GM12873 (cell line): ENCODE results near the gene RPS3.
A peak's percentile ranks its signal among the peaks of the same experiment; 100 is the strongest.

ENCODE experiments used
- CTCF ChIP-seq: IDR thresholded peaks from 2 replicates; pipeline ENCODE4 v1.5.1; 2012; ENCODE audit warnings: low read depth, mild to moderate bottlenecking, moderate library complexity, low read length, control low read depth; ENCODE audit not compliant: insufficient read depth; ENCODE audit errors: missing control alignments

Gene RPS3

GRCh38 chr11:75425422-75425821 is 26.1 kb downstream of the RPS3 start:
- peak; percentile 27 for TF ChIP-seq CTCF

- no peak for TF ChIP-seq CTCF
Observed at GRCh38 chr11:75426720-75427086, 27.4 kb downstream of the RPS3 start.

GRCh38 chr11:75427181-75427580 is 27.9 kb downstream of the RPS3 start:
- TF ChIP-seq CTCF, result no peak

GRCh38 chr11:75428281-75428724 is 29.0 kb downstream of the RPS3 start:
- TF ChIP-seq CTCF, result no peak

- TF ChIP-seq CTCF, result no peak
Observed at GRCh38 chr11:75428989-75429640, 29.8 kb downstream of the RPS3 start.

- TF ChIP-seq CTCF, result no peak
Observed at GRCh38 chr11:75429641-75429901, 30.3 kb downstream of the RPS3 start.

- TF ChIP-seq CTCF, result no peak
Observed at GRCh38 chr11:75429902-75430713, 30.8 kb downstream of the RPS3 start.
